HFF-Myc (cell line): ENCODE measurements around the gene RALY.
"Not testable (repeated sequence)": the region's sequence is repeated elsewhere in the genome, so short reads cannot be mapped to it uniquely, and the experiment has no call there.

Experiments
- DNase-seq: peaks from one replicate; pipeline ENCODE4 v3.0.0-alpha.2; 2011; ENCODE audit warnings: low read depth; ENCODE audit errors: extremely low read depth
- H3K4me3 ChIP-seq: replicated peaks from 2 replicates; pipeline ENCODE4 v1.5.1; 2011; ENCODE audit warnings: low read depth, mild to moderate bottlenecking, control low read depth, low read length
- TF ChIP-seq, protein P1 (sequence below): IDR thresholded peaks from 2 replicates; pipeline ENCODE4 v1.5.1; 2012; ENCODE audit warnings: mild to moderate bottlenecking, low read depth, low read length, control low read depth; ENCODE audit errors: missing control alignments

RALY gene

DNA sequence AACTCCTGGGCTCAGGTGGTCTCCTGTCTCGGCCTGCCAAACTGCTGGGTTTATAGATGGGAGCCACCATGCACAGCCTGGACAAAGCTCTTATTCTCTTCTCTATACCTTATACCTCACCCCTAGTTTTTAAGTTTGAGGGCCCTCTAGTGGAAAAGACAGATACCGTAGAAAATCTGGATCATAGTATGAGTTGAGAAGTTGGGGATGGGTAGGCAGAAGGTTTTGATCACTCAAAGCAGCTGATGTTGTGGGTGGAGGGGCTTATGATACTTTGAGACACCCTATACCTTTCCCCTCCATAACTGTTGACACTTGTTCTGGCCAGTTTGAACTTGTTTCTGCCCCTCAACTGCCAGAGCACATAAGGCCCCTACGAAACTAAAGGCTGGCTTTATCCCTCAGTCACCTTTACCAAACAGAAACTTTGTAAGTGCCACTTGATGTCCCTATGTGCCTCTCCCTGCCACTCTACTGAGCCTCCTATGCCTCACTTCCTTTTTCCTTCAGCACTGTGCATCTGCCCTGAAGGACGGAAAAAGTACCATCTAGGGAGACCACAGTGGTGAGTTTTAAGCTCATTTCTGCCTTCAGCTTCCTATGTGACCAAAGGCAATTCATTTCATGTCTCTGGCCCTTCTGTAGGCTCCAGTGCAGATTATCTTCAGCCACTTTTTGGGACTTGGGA lies 28.6 kb downstream of the RALY start:
- no peak overlapping the region for H3K4me3 ChIP-seq
- TF ChIP-seq, protein P1, sequence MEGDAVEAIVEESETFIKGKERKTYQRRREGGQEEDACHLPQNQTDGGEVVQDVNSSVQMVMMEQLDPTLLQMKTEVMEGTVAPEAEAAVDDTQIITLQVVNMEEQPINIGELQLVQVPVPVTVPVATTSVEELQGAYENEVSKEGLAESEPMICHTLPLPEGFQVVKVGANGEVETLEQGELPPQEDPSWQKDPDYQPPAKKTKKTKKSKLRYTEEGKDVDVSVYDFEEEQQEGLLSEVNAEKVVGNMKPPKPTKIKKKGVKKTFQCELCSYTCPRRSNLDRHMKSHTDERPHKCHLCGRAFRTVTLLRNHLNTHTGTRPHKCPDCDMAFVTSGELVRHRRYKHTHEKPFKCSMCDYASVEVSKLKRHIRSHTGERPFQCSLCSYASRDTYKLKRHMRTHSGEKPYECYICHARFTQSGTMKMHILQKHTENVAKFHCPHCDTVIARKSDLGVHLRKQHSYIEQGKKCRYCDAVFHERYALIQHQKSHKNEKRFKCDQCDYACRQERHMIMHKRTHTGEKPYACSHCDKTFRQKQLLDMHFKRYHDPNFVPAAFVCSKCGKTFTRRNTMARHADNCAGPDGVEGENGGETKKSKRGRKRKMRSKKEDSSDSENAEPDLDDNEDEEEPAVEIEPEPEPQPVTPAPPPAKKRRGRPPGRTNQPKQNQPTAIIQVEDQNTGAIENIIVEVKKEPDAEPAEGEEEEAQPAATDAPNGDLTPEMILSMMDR: peak; percentile 47
- no peak for DNase-seq

DNA sequence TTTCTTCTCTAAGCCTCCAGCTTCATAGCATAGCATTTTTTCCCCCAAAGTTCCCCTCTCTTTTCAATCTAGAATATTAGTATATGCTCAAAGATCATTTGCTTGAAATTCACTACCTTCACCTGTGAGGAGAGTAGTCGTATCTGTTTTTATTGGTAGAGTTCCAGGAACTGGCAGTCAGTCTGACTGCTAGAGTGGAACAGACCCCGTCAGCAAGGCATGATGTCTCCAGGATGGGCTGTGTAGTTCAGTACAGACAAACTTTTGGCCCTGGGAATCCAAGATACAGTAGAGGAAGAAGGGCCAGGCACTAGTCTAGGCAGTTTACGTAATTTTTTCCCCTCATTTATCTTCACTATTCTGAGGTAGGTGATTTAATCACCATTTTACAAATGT lies 29.1 kb downstream of the RALY start:
- TF ChIP-seq, protein P1: no peak
- DNase-seq: no peak

GRCh38 chr20:34023937-34024722 lies 30.4 kb downstream of the RALY start:
- no peak for DNase-seq
- H3K4me3 ChIP-seq: no peak overlapping the region
- TF ChIP-seq, protein P1: no peak

More for the DNA sequence above, 29.1 kb downstream of the RALY start:
- no peak overlapping the region for H3K4me3 ChIP-seq

DNA sequence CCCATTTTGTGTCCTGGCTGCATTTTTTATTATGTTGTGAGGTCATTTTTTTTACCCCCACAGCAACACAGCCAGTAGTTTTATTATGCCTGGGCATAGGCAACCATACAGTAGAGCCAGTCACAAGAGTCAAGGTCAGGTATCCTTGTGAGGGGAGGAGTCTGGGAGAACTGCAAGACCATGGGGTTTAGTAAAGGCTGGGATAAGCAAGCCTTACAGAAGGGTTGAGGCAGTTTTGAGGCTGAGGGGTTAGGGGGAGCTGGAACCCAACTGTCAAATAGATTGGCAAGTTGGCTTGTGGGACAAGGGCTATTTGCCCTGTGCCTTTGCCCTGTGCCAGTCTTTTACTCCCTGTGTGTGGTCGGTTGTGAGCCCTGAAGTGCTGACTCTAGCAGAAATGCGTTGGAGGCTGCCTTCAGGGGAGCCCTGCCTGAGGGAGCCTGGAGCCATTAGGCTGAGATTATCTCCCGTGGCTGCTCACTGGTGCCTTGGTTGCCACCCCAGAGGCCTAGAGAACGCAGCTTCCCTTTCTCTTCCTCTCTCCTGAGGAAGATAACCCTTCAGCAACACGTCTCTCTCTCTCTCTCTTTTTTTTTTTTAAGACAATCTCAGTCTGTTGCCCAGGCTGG lies 31.1 kb downstream of the RALY start:
- TF ChIP-seq, protein P1: no peak
- no peak overlapping the region for H3K4me3 ChIP-seq
- no peak for DNase-seq

DNA sequence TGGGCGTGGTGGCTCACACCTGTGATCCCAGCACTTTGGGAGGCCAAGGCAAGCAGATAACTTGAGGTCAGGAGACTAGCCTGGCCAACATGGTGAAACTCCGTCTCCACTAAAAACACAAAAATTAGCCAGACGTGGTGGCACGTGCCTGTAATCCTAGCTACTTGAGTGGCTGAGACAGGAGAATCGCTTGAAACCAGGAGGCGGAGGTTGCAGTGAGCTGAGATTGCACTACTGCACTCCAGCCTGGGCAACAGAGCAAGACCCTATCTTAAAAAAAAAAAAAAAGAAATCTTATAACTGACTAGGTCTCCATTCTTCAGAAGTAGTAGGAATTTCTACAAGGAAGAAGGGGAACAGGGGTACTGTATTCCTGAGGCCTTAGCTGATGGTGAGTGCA lies 34.3 kb downstream of the RALY start:
- not testable (repeated sequence) for DNase-seq, H3K4me3 ChIP-seq

DNA sequence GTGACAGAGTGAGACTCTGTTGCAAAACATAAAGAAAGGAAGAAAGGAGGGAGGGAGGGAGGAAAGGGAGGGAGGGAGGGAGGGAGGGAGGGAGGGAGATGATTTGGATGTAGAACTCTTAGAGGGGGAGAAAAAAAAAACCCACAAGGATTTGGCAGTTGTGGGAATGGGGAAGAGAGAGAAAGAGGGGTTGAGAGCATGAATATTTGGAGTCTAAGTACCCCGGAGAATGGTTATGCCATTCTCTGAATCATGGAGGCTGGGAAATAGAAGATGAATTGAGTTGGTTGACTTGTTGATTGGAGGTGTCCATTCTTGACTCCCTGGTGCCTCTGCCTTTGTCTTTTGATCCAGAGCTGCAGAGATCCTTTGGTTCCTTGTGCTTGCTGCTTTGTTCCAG lies 35.7 kb downstream of the RALY start:
- TF ChIP-seq, protein P1: no peak
- DNase-seq: no peak
- H3K4me3 ChIP-seq: no peak overlapping the region

GRCh38 chr20:34030456-34030855 lies 36.7 kb downstream of the RALY start:
- TF ChIP-seq, protein P1: no peak
- no peak for DNase-seq
- no peak overlapping the region for H3K4me3 ChIP-seq
